Esophagus muscularis mucosa (tissue), 4 donors: ENCODE data around the gene PRMT5. TPM values are rescaled to one million over a fixed set of nuclear protein-coding genes. Genes with fewer than 3 reads are reported as not detected.

ENCODE experiments used
- DNase-seq: peaks from one replicate; pipeline ENCODE4 v3.0.0-alpha.2; 2017; ENCODE audit errors: extremely low spot score
- H3K27ac ChIP-seq, 4 donors: fragments of 200-600 bp; sonication (generic); replicated peaks in 1 of 4; 1 replicate in 3 of 4; 2 replicates in 1 of 4; pipeline ENCODE4 v1.5.1; 2016 to 2019; ENCODE audit warnings: mild to moderate bottlenecking in 1 of 4
- H3K27me3 ChIP-seq, 4 donors: fragments of 200-600 bp; sonication (generic); one replicate each; pipeline versions ENCODE4 v1.5.1 to v1.6.0; 2016 to 2019
- H3K36me3 ChIP-seq, 4 donors: fragments of 200-600 bp; sonication (generic); one replicate each; pipeline ENCODE4 v1.5.1; 2016 to 2019
- H3K4me1 ChIP-seq, 4 donors: fragments of 200-600 bp; sonication (generic); one replicate each; pipeline ENCODE4 v1.5.1; 2016 to 2019
- H3K4me3 ChIP-seq, 4 donors: fragments of 200-600 bp; sonication (generic); 1 replicate in 2 of 4; 2 replicates in 2 of 4; pipeline ENCODE4 v1.5.1; 2016 to 2019; ENCODE audit warnings: mild to moderate bottlenecking in 4 of 4, moderate library complexity in 1 of 4
- H3K9me3 ChIP-seq, 4 donors: fragments of 200-600 bp; sonication (generic); 1 replicate in 3 of 4; 2 replicates in 1 of 4; pipeline ENCODE4 v1.5.1; 2016 to 2019
- EP300 ChIP-seq: sonication (generic); formaldehyde crosslinking; IDR thresholded peaks from one replicate; pipeline ENCODE4 v1.6.1; 2017; ENCODE audit warnings: antibody characterized with exemption
- POLR2A ChIP-seq: fragments of 450-650 bp; IDR thresholded peaks from one replicate; pipeline ENCODE4 v1.6.1; 2017; ENCODE audit warnings: antibody characterized with exemption, moderate library complexity, mild to moderate bottlenecking, low read depth
- POLR2AphosphoS5 ChIP-seq, 2 donors: sonication (generic); formaldehyde crosslinking; IDR thresholded peaks; one replicate each; pipeline ENCODE4 v1.6.1; 2017; ENCODE audit warnings: antibody characterized with exemption in 2 of 2
- WGBS: methylation state at CpG from one replicate; pipeline ENCODE4 v1.1.5; 2018; 5-methylcytosine and 5-hydroxymethylcytosine counted together
- intact Hi-C: fragments of 100-400 bp; cut with DNase I; formaldehyde crosslinking; loops from one replicate; pipeline ENCODE4 v1.15.1; 2023
- total RNA-seq, 4 donors: library from RNA; depleted of rRNA; stranded (reverse); fragments of >200 nt; gene quantifications; one replicate each; pipeline versions ENCODE4 v1.1.0 to v1.2.1, GENCODE V29; 2016
- TF ChIP-seq, protein P1 (sequence below), 3 experiments: fragments of 200-600 bp in 2 of 3; fragments of 450-650 bp in 1 of 3; sonication (generic) in 2 of 3; IDR thresholded peaks; one replicate each; pipeline ENCODE4 v1.5.1; 2017 to 2019; ENCODE audit warnings: antibody characterized with exemption in 3 of 3, mild to moderate bottlenecking in 2 of 3, moderate library complexity in 1 of 3

The PRMT5 gene
- total RNA-seq, 4 donors from 2014 or later: 35.5 to 51.0 (median 44.8) TPM

DNA sequence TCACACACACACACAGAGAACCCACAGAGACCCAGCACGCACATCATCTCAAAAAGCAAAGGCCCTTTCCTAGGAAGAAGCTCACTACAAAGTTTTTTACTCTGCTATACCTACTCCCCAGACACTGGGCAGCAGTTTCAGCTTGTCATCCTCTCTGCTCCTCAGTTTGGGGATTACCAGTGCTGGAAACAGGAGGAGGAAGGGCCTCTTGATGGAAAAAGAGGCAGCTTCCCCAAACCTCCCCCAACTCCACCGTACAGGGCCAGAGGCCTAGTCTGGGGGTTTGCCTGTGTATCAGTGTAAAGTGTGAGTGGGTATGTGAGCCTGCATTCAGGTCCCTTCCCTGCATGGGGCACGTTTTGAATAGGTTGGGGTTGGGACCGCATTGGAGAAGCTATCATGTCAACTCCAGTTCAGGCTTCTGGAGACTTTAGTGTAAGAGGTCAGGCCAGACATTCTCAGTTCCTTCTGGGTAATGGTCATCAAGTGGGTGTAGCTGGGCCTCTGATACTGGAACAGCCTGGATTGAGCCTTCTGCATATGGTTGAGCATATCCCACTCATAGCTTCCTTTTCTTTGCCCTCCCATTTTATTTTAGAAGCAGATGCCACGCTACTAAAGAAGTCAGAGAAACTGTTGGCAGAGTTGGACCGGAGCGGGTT lies 45.0 kb downstream of the PRMT5 start:
- Histone ChIP-seq H3K27ac (no peak overlapping the region), H3K9me3 (no peaks in the 10 kb centered on the region), H3K36me3 (peaks cover 0 to 7% (median 6%) of the 10 kb centered on the region in 4 donors), H3K4me3 (no peak overlapping the region), H3K27me3 (peaks cover 0 to 5% (median 0%) of the 10 kb centered on the region in 4 donors), H3K4me1 (peaks cover 20 to 42% (median 34%) of the 10 kb centered on the region in 4 donors)
- intact Hi-C loops: no loop called here
- 90% methylated on average over 7 of the region's 7 CpGs for WGBS
- DNase-seq: no peak
- TF ChIP-seq EP300 (no peak), POLR2AphosphoS5 (IDR thresholded peaks at IDR 0.05) (no peak), POLR2A (no peak)
- TF ChIP-seq, protein P1, sequence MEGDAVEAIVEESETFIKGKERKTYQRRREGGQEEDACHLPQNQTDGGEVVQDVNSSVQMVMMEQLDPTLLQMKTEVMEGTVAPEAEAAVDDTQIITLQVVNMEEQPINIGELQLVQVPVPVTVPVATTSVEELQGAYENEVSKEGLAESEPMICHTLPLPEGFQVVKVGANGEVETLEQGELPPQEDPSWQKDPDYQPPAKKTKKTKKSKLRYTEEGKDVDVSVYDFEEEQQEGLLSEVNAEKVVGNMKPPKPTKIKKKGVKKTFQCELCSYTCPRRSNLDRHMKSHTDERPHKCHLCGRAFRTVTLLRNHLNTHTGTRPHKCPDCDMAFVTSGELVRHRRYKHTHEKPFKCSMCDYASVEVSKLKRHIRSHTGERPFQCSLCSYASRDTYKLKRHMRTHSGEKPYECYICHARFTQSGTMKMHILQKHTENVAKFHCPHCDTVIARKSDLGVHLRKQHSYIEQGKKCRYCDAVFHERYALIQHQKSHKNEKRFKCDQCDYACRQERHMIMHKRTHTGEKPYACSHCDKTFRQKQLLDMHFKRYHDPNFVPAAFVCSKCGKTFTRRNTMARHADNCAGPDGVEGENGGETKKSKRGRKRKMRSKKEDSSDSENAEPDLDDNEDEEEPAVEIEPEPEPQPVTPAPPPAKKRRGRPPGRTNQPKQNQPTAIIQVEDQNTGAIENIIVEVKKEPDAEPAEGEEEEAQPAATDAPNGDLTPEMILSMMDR (IDR thresholded peaks at IDR 0.05): no peak

GRCh38 chr14:22883173-22883976 lies 45.8 kb downstream of the PRMT5 start, which contains the start of gene REM2:
REM2 (plus strand) TSS chr14:22883222; CDS start chr14:22883288, 66 bp downstream.
- peaks cover 2 to 16% (median 14%) of the 10 kb centered on the region in 4 donors for H3K36me3 ChIP-seq
- WGBS: 45% methylated on average over 13 of the region's 15 CpGs
- peaks cover 20 to 42% (median 34%) of the 10 kb centered on the region in 4 donors for H3K4me1 ChIP-seq
- no peaks in the 10 kb centered on the region for H3K9me3 ChIP-seq
- H3K27me3 ChIP-seq: peaks cover 0 to 5% (median 0%) of the 10 kb centered on the region in 4 donors
- H3K27ac ChIP-seq: no peak within 1 kb of the TSS
- TF ChIP-seq POLR2A (no peak), POLR2AphosphoS5 (IDR thresholded peaks at IDR 0.05) (peak in 1 of 2 donors; percentile 15)
- DNase-seq: no peak
- H3K4me3 ChIP-seq: no peak within 1 kb of the TSS
- intact Hi-C loops: no loop called here

GRCh38 chr14:22882529-22883172 lies 46.5 kb downstream of the PRMT5 start:
- Histone ChIP-seq H3K27me3 (peaks cover 0 to 5% (median 0%) of the 10 kb centered on the region in 4 donors), H3K4me3 (no peak overlapping the region), H3K9me3 (no peaks in the 10 kb centered on the region), H3K27ac (no peak overlapping the region), H3K4me1 (peaks cover 19 to 35% (median 31%) of the 10 kb centered on the region in 4 donors), H3K36me3 (peaks cover 9 to 23% (median 21%) of the 10 kb centered on the region in 4 donors)
- TF ChIP-seq POLR2AphosphoS5 (IDR thresholded peaks at IDR 0.05) (peak in 1 of 2 donors; percentile 44), POLR2A (no peak)
- 27% methylated on average over 6 of the region's 6 CpGs for WGBS
- intact Hi-C loops: no loop called here
- DNase-seq: no peak

DNA sequence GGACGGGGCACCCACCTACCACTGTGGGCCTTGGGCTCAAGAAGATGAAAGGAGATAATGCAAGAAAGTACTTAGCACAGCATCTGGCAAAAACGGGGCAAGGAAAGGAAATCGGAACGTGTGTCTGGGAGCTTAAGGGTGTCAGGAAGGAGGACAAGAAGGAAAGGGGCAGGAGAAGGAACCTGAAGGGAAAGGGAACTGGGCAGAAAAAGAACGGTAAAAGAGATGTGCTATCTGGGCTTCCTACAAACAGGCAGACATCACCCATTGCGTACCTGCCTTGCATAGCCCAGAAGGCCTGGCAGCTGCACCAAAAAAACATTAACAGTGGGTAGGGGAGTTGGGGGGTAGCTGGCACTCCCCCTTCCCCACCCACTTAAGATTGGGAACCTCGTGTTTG lies 47.1 kb downstream of the PRMT5 start:
- peaks cover 13 to 29% (median 25%) of the 10 kb centered on the region in 4 donors for H3K4me1 ChIP-seq
- no peaks in the 10 kb centered on the region for H3K9me3 ChIP-seq
- no peak overlapping the region for H3K27ac ChIP-seq
- H3K36me3 ChIP-seq: peaks cover 15 to 29% (median 27%) of the 10 kb centered on the region in 4 donors
- peaks cover 0 to 5% (median 0%) of the 10 kb centered on the region in 4 donors for H3K27me3 ChIP-seq
- DNase-seq: no peak
- intact Hi-C loops: no loop called here
- TF ChIP-seq POLR2AphosphoS5 (IDR thresholded peaks at IDR 0.05) (no peak), EP300 (no peak), POLR2A (no peak)
- TF ChIP-seq, protein P1 (IDR thresholded peaks at IDR 0.05): no peak
- WGBS: 35% methylated on average over 7 of the region's 7 CpGs
- H3K4me3 ChIP-seq: no peak overlapping the region

DNA sequence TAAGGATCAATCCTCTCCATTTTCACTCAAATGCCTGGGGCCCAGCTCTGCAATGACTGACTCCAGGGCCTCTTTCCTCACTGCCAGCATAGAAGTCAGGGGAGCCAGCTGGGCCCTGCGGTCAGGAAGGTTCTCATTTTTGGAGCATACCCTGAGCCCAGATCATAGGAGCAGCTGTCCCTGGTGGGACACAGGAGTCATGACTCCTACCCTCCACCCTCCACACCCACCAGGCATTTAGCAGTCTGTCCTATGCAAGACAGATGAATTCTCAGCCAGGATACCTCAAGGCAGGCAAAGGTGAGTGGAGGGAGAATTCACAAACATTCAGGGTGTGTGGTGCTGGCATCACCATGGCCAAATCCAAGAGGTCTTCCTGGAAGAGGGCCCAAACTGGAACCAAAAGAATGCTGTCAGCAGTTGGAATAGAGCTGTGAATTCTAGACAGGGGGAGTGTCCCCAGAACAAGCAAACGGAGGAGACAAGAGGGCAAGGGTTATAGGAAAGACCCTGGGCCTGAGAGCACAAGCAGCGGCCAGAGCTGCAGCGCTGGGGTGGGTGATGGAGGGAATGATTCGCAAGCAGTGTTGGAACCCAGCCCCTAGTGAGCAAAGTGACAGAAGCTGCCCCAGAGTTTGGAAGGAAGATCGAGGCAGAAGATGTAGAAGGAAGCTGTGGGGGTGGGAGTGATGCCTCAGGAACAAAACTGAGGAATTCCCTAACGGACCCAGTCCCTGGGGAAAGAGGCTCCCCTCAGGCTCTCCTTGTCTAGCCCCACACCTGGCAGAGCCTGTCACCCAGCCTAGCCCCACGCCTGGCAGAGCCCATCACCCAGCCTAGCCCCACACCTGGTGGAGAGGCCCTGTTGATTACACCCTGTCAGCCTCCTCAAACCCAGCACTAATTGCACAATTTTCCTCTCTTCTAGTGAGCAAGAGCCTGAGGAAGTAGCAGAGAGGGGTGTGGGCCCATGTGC lies 50.6 kb downstream of the PRMT5 start:
- DNase-seq: no peak
- Histone ChIP-seq H3K27me3 (peaks cover 0 to 5% (median 0%) of the 10 kb centered on the region in 4 donors), H3K4me1 (peaks cover 12 to 45% (median 43%) of the 10 kb centered on the region in 4 donors), H3K36me3 (peaks cover 45 to 64% (median 62%) of the 10 kb centered on the region in 4 donors), H3K9me3 (no peaks in the 10 kb centered on the region), H3K4me3 (no peak overlapping the region), H3K27ac (no peak overlapping the region)
- TF ChIP-seq POLR2A (no peak), EP300 (no peak), POLR2AphosphoS5 (IDR thresholded peaks at IDR 0.05) (no peak)
- TF ChIP-seq, protein P1 (IDR thresholded peaks at IDR 0.05): no peak
- intact Hi-C loops: loop anchor here (5.0 to 10.0 kb wide), 2 partner anchors 34 to 106 kb away; partner anchors contain the start of gene AJUBA
- WGBS: 74% methylated on average over 7 of the region's 8 CpGs
